Fibroblast of pulmonary artery (primary cell): ENCODE data around the gene BRINP3.

Source experiments
- DNase-seq: peaks from one replicate; pipeline ENCODE4 v3.0.0-alpha.2; 2010; ENCODE audit warnings: low read depth
- H3K4me3 ChIP-seq: replicated peaks from 2 replicates; pipeline ENCODE4 v1.5.1; 2011; ENCODE audit warnings: low read depth, mild to moderate bottlenecking, control low read depth, low read length, moderate library complexity
- TF ChIP-seq, protein P1 (sequence below): IDR thresholded peaks from 2 replicates; pipeline ENCODE4 v1.5.1; 2011; ENCODE audit warnings: mild to moderate bottlenecking, control low read depth, low read length, inconsistent platforms; ENCODE audit errors: missing control alignments

Gene BRINP3

DNA sequence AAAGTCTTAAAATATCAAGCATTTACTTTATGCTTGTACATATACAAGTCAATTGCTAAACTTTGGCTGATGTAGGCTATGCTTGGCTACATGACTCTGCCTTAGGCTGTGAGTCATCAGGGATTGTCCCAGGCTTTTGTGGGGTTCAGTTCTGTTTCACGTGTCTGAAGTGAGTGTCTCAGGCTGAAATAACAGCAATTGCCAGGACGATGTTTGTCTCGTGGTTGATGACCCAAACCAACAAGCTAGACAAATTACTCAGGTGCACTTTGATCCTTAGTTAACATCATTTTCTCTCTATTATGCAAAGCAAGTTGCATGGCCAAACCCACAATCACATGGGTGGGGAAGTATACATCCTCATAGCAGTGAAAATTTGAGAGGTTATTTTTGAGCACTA, 410.1 kb downstream of the BRINP3 start:
- peak; percentile 21 for DNase-seq
- TF ChIP-seq, protein P1, sequence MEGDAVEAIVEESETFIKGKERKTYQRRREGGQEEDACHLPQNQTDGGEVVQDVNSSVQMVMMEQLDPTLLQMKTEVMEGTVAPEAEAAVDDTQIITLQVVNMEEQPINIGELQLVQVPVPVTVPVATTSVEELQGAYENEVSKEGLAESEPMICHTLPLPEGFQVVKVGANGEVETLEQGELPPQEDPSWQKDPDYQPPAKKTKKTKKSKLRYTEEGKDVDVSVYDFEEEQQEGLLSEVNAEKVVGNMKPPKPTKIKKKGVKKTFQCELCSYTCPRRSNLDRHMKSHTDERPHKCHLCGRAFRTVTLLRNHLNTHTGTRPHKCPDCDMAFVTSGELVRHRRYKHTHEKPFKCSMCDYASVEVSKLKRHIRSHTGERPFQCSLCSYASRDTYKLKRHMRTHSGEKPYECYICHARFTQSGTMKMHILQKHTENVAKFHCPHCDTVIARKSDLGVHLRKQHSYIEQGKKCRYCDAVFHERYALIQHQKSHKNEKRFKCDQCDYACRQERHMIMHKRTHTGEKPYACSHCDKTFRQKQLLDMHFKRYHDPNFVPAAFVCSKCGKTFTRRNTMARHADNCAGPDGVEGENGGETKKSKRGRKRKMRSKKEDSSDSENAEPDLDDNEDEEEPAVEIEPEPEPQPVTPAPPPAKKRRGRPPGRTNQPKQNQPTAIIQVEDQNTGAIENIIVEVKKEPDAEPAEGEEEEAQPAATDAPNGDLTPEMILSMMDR, result no peak

DNA sequence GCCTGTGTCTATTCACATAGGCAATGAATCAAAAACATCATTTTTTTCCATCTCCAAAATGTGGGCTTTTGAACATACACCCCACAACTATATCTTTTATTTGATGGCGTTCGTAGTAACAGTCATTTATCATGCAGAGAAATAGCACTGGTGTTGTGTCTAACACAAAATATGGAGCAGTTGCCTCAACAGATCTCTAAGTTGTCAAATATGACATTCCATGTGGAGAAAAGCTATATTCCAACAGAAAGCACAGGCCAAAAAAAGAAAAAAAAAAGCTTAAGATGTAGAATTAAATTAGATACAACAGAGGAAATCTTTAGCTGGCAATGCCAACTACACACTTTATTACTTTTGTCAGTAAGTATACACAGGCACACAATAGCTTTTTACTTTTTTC, 411.7 kb downstream of the BRINP3 start:
- TF ChIP-seq, protein P1, result no peak
- DNase-seq, result no peak
- H3K4me3 ChIP-seq, result no peak overlapping the region

More for the DNA sequence above, 410.1 kb downstream of the BRINP3 start:
- no peak overlapping the region for H3K4me3 ChIP-seq

DNA sequence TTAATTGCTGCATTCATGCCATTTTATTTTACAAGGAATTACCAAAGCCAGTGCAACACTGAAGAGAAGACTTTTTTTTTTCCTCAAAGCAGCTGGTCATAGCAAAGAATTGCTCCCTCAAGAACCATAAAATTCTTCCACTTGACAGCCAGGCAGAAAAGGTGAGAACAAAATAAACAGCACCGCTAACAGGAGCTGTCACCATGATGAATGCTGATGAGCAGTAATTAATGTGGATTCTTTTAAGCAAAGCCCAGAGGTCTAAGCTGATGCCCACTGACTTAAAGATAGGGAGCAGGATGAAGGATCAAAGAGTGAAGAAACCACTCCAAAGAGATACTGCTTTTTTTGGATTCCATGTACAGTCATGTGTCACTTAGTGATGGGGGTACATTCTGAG, 428.4 kb downstream of the BRINP3 start:
- TF ChIP-seq, protein P1, result no peak
- no peak for DNase-seq
- no peak overlapping the region for H3K4me3 ChIP-seq
